GM10847 (cell line): ENCODE results near the gene DNAH10.

Experiments used
- POLR2A ChIP-seq: IDR thresholded peaks from 2 replicates; pipeline ENCODE4 v1.6.1; 2011; ENCODE audit not compliant: insufficient read length; ENCODE audit errors: extremely low read depth

The DNAH10 gene

DNA sequence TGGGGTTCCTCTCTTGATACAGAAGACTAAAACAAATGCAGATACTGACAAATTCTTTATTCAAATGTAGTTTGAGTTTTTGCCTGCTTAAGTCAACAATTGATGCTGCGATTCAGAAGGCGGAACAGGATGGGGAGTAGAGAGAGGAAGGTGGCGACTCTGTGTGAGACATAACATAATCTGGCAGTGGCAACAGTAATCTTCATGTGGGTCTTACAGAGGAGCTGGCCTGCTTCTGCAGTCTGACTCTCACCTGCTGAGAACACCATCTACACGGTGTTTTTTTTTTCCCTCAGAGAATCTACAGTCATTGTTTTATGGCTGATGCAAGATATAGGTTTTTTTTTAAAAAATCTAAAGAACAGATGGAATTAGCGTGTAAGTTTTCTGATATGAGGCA lies 200.4 kb downstream of the DNAH10 start:
- TF ChIP-seq POLR2A: no peak

DNA sequence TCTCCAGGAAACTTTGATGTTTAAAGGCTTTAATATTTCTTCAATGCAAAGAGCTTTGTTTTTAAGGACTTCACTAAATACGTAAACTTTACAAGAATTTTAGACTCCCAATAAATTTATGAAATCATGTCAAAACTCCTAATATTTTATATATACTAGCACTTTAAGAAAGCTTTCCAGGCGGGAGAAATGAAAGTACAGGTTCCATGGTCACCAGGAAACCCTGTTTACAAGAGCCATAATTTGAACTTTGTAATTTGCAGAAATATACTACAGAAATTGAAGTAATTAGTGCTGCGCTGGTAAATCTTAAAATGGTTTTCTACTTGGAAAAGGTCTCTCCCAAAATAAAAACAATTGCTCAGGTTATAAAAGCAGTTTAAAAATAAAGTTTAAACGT lies 201.7 kb downstream of the DNAH10 start:
- TF ChIP-seq POLR2A: no peak

GRCh38 chr12:123965382-123965781 lies 203.3 kb downstream of the DNAH10 start:
- TF ChIP-seq POLR2A: no peak

DNA sequence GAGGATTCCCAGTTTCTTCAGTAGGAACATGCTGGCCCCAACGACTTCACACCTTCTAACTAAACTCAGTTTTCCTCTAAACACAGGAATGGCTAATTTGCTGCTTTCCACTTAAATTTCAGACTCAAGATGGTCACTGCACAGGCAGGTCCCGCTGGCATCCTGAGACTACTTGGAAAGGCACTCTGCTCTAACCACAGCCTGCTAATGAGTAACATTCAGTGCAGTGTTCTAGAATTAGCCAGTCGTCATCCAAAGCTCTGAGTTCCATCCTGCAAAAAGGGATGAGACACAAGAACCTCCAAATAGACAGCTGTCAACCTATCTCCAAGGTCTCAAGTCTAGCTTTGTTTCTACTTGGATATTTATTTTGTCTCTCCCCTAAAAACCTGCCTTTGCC lies 204.5 kb downstream of the DNAH10 start:
- no peak for TF ChIP-seq POLR2A

DNA sequence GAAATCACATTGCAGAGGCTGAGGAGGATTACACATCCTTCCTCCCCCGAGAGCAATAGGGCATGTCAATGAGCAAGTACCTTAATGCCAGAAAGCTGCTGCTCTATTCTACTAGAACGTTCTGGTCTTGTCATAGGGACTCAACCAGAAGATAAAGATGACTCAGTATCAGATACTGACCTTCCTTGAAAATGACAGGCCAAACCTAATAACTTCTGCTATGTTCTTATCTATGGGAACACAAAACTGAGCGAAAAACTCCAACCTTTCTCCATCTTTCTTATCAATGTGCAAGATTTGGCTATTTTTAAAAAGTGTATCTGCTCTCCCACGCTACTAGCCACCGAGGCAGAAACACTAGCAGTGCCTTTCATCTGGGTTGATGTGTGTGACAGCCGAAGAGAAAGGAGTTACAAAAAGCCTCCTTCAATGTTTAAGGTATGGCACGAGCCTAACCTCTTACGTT lies 205.1 kb downstream of the DNAH10 start:
- TF ChIP-seq POLR2A: no peak

DNA sequence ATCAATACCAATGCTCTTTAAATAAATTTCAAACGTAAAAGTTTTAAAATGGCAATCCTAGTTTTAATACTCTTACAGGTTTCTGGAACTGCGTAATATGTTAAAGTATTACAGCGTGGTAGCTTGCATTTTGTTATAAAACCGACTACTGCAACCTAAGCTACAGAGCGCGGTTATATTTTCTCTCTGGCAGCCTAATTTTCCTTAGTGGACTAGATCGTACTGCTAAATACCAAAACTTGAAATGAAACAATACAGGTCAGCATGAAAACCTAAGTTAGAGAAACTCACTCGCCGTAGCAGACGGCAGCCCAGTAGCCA lies 209.3 kb downstream of the DNAH10 start:
- no peak for TF ChIP-seq POLR2A

GRCh38 chr12:123971770-123972456 lies 209.8 kb downstream of the DNAH10 start:
- no peak for TF ChIP-seq POLR2A

DNA sequence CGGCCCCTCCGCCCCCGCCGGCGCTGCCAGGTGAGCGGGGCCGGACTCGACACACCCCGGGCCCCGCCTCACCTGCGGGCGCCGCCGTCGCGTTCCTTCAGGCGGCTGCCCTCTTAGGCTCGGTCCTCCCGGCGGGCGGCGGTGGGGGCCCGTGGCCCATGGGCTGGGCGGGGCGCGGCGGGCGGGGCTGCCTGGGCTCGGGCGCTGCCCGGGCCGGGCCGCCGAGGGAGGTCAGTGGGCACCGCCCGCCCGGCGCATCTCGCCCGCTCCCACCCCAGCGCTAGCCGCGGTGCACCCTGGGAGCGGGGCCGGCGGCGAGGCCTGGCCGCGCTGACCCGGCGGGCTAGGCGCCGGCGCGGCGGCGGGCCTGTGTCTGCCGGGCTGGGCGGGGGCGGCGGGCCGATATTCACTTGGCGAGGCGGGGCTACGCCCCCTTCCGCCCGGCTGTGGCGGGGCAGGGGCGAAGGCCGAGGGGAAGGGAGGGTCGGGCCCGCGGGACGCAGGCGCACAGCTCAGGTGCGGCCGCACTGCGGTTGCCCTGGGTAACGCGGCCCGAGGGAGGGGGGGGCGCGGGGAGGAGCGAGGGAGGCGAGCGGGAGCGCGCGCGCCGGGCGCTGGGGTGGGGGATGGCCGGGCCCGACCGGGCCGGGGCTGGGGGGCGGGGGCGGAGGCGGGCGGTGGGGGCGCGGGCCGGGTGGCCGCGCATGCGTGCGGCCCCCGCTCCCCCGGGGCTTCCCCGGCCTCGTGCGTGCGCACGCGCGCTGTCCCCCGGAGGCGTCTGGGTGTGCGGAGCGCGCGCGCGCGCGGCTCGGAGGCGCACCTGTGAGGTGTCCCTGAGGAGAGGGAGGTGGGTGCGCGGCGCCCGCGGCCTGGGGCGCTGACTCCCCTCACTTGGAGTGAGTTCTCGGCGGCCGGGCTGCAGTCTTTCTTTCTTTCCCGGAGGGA lies 210.6 kb downstream of the DNAH10 start, which contains the start of the genes CCDC92 and ZNF664:
Gene CCDC92, minus strand, starts transcription at position 375 of the 945 bp plus-strand sequence. CDS start 28,526 bp downstream, outside the sequence.
Gene ZNF664, plus strand, starts transcription at position 759 of the 945 bp plus-strand sequence. CDS start 38,930 bp downstream, outside the sequence.
- TF ChIP-seq POLR2A: peak; percentile 68

DNA sequence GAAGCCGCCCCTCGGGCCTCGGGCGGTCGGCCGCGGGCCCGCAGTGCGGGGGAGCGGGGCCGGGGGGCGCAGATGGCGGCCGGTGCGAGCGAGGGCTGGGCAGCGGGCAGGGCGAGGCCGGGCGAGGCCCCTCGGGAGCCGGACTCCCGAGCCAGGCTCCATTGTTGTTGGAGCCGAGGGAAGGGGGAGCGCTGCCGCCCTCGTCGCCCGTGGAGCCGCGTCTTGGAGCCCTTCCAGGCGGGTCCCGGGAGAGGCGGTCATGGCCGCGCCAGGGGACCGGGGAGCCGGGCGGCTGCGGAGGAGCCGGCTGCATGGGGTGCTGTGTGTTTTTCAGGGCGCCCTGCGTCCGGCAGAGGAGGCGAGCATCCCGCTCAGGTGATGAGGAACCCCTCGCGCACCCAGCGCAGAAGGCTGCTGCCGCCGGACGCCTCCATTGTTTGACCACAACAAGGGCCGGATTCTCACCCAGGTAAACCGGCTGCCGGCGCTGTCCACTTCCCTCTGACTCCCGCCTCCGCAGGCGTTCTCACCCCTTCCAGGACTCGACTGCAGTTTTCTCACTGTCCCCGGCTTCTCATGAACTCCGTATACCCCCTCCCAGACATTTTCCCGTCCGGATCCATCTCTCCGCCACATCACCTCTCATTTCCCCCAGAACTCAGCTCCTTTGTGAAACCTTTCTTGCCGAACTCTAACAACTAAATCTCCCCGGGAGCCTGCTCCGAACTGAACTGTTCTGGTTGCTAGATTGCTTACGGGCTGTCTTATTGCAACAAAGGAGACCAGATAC lies 211.6 kb downstream of the DNAH10 start:
- TF ChIP-seq POLR2A: no peak

- no peak for TF ChIP-seq POLR2A
Observed at GRCh38 chr12:123976227-123976826, 214.2 kb downstream of the DNAH10 start.

DNA sequence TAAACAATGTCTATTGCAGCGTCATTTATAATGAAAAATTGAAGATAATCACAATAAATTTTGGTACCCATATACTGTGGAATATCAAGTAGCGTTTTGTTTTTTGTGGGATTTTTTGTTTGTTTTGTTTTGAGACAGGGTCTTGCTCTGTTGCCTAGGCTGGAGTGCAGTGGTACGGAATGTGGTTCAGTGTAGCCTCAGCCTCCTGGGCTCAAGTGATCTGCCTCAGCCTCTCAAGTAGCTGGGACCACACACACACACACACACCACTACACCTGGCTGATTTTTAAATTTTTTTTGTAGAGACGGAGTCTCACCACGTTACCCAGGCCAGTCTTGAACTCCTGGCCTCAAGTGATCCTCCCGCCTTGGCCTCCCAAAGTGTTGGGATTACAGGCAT lies 217.5 kb downstream of the DNAH10 start:
- no peak for TF ChIP-seq POLR2A

DNA sequence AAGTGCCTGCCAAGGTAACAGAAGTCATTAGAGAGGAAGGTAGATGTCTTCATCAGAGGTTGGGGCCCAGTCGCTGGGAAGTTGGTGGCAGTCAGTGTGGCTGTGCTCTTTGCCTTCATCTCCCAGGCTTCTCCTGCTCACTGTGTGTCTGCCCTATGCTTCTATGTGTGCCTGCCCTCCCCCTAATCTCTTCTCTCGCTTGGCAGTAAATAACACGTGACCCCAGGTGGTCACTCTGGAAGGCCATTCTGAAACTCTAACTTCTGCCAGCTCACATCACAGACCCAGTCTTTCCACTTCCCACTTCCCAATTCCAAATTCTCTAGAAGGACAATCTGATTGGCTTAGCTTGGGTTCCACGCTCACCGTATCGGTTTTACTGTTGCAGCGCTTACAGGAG lies 220.2 kb downstream of the DNAH10 start:
- TF ChIP-seq POLR2A: no peak

GRCh38 chr12:123983822-123984485 lies 221.9 kb downstream of the DNAH10 start:
- no peak for TF ChIP-seq POLR2A

- no peak for TF ChIP-seq POLR2A
Observed at GRCh38 chr12:123984903-123985302, 222.8 kb downstream of the DNAH10 start.
